K562 (cell line): ENCODE data around the gene LIPE. TPM values are rescaled to one million over a fixed set of nuclear protein-coding genes. Genes with fewer than 3 reads are reported as not detected.
A peak's percentile ranks its signal among the peaks of the same experiment; 100 is the strongest.

Experiments used
- ARID4B ChIP-seq: sonication (generic); formaldehyde crosslinking; IDR thresholded peaks from 2 replicates; pipeline ENCODE4 v1.8.0; 2022; ENCODE audit warnings: mild to moderate bottlenecking, missing genetic modification reagents
- C11orf30 ChIP-seq: fragments of 450-650 bp; IDR thresholded peaks from 2 replicates; pipeline ENCODE4 v1.6.1; 2016; ENCODE audit warnings: low read depth, mild to moderate bottlenecking
- CBX2 ChIP-seq: fragments of 200-600 bp; sonication (generic); IDR thresholded peaks from one replicate; pipeline ENCODE4 v1.6.1; 2012; ENCODE audit warnings: mild to moderate bottlenecking, low read length, inconsistent platforms; ENCODE audit not compliant: insufficient read depth, poor library complexity, severe bottlenecking
- DNMT1 ChIP-seq: fragments of 450-650 bp; IDR thresholded peaks from 2 replicates; pipeline ENCODE4 v1.6.1; 2016; ENCODE audit warnings: antibody characterized with exemption, mild to moderate bottlenecking
- ELK3 ChIP-seq: fragments of 450-650 bp; formaldehyde crosslinking; IDR thresholded peaks from 2 replicates; pipeline ENCODE4 v1.4.0; 2020; ENCODE audit warnings: mild to moderate bottlenecking
- ESRRA ChIP-seq: fragments of 450-650 bp; IDR thresholded peaks from 2 replicates; pipeline ENCODE4 v1.6.1; 2014; ENCODE audit warnings: low read depth, mild to moderate bottlenecking, moderate library complexity, borderline replicate concordance
- HNRNPL ChIP-seq: fragments of 200-400 bp; formaldehyde crosslinking; IDR thresholded peaks from 2 replicates; pipeline ENCODE4 v1.6.1; 2017; ENCODE audit warnings: low read depth, mild to moderate bottlenecking, low read length
- HNRNPLL ChIP-seq: fragments of 200-400 bp; formaldehyde crosslinking; IDR thresholded peaks from 2 replicates; pipeline ENCODE4 v1.6.1; 2017; ENCODE audit warnings: low read length, low read depth, mild to moderate bottlenecking; ENCODE audit not compliant: poor library complexity, severe bottlenecking
- KAT2B ChIP-seq: IDR thresholded peaks from one replicate; pipeline ENCODE4 v1.6.1; 2012; ENCODE audit warnings: low read depth, mild to moderate bottlenecking, control low read depth, inconsistent platforms, low read length, moderate library complexity
- KAT7 ChIP-seq: sonication (generic); formaldehyde crosslinking; IDR thresholded peaks from 2 replicates; pipeline ENCODE4 v1.8.0; 2022; ENCODE audit warnings: missing genetic modification reagents, mild to moderate bottlenecking, borderline replicate concordance
- KDM2B ChIP-seq: fragments of 250-450 bp; sonication (Bioruptor Pico); IDR thresholded peaks from 2 replicates; pipeline ENCODE4 v1.8.0; 2021; ENCODE audit warnings: mild to moderate bottlenecking, moderate library complexity
- MED1 ChIP-seq: sonication (generic); formaldehyde crosslinking; IDR thresholded peaks from 2 replicates; pipeline ENCODE4 v1.8.1; 2023; ENCODE audit warnings: missing genetic modification reagents, borderline replicate concordance
- NCOA6 ChIP-seq: fragments of 450-650 bp; IDR thresholded peaks from 2 replicates; pipeline ENCODE4 v1.6.1; 2017; ENCODE audit warnings: mild to moderate bottlenecking
- POLR2A ChIP-seq: fragments of 450-650 bp; conservative IDR thresholded peaks from 2 replicates; pipeline ENCODE4 v1.6.1; 2016
- SPI1 ChIP-seq: IDR thresholded peaks from 2 replicates; pipeline ENCODE4 v1.6.1; 2011; ENCODE audit warnings: low read depth, low read length, control low read depth, borderline replicate concordance
- SRSF9 ChIP-seq: fragments of 200-400 bp; formaldehyde crosslinking; IDR thresholded peaks from 2 replicates; pipeline ENCODE4 v1.6.1; 2017; ENCODE audit warnings: low read depth, low read length, borderline replicate concordance
- TRIM24 ChIP-seq, 2 experiments: fragments of 450-650 bp; IDR thresholded peaks; 2 replicates each; pipeline ENCODE4 v1.6.1; 2016
- ZBED1 ChIP-seq: IDR thresholded peaks from 2 replicates; pipeline ENCODE4 v1.6.1; 2014
- ZEB2 ChIP-seq: fragments of 450-650 bp; IDR thresholded peaks from 2 replicates; pipeline ENCODE4 v1.6.1; 2016
- ZNF143 ChIP-seq: sonication (generic); formaldehyde crosslinking; IDR thresholded peaks from 2 replicates; pipeline ENCODE4 v1.9.0; 2022; ENCODE audit warnings: mild to moderate bottlenecking, missing genetic modification reagents
- ZNF57 ChIP-seq: fragments of 450-650 bp; formaldehyde crosslinking; IDR thresholded peaks from 2 replicates; pipeline ENCODE4 v1.4.0; 2020; ENCODE audit warnings: mild to moderate bottlenecking, moderate library complexity
- polyA plus RNA-seq, 8 experiments: library from polyadenylated mRNA; depleted of rRNA in 4 of 8; stranded (reverse) in 5 of 8; unstranded in 3 of 8; fragments of >200 nt; fragmentation: Nextera tagmentation in 2 of 8; fragmentation: Illumina TruSeq in 1 of 8; extraction: Ambion mirVana in 2 of 8; extraction: Trizol in 1 of 8; gene quantifications; 2 replicates each; pipeline versions ENCODE4 v1.2.1 to v1.2.3, GENCODE V29; 2011 to 2014; ENCODE audit warnings: inconsistent platforms in 1 of 8, missing spikeins in 1 of 8
- total RNA-seq, 7 experiments: library from RNA; depleted of rRNA in 6 of 7; stranded (reverse); fragments of >200 nt in 6 of 7; fragmentation: Illumina TruSeq in 2 of 7; extraction: Trizol in 2 of 7; gene quantifications; 2 replicates each; pipeline versions ENCODE4 v1.2.1 to v1.2.3, GENCODE V29; 2011 to 2021; ENCODE audit warnings: low replicate concordance in 1 of 7

LIPE gene
- total and polyA plus RNA-seq, 9 of the 15 experiments (the other 6 are each of a cell fraction or from before 2014, with no cell fraction given): 0.22 TPM; not detected in 8

GRCh38 chr19:42386974-42387707, 40.0 kb downstream of the LIPE start (continued):
- 0 out of 2 replicates have a peak, but pooled peaks have one; percentile 29 for TF ChIP-seq ARID4B (CRISPR knock-in tag)
- peak; percentile 59 for TF ChIP-seq HNRNPLL
- TF ChIP-seq KAT2B: peak; percentile 33
- peak; percentile 57; the same call in 1 of the 2 replicates for TF ChIP-seq ESRRA
- peak; percentile 62; the same call in 1 of the 2 replicates for TF ChIP-seq ZEB2
- 0 out of 2 replicates have a peak, but pooled peaks have one; percentile 38 for TF ChIP-seq KAT7 (CRISPR knock-in tag)
- no peak for TF ChIP-seq ZBED1
- TF ChIP-seq DNMT1: no peak
- peak; percentile 51; the same call in 1 of the 2 replicates for TF ChIP-seq HNRNPL
- TF ChIP-seq POLR2A: no peak
- no peak for TF ChIP-seq C11orf30
- no peak for TF ChIP-seq ELK3 (CRISPR knock-in tag)
- TF ChIP-seq SPI1: peak; percentile 28; the same call in 1 of the 2 replicates
- TF ChIP-seq KDM2B (CRISPR knock-in tag): 0 out of 2 replicates have a peak, but pooled peaks have one; percentile 77
- TF ChIP-seq TRIM24 (IDR thresholded peaks at IDR 0.05): peak in 1 of 2 experiments; percentile 72; a peak in 1 of 4 replicates
- TF ChIP-seq CBX2: no peak
- no peak for TF ChIP-seq MED1 (CRISPR knock-in tag)
- TF ChIP-seq ZNF143 (CRISPR knock-in tag): no peak
- no peak for TF ChIP-seq ZNF57 (CRISPR knock-in tag)
- no peak for TF ChIP-seq SRSF9
- TF ChIP-seq NCOA6: peak; percentile 95
